Bronchial epithelial cell (primary cell): ENCODE results near the gene LAMC1. TPM values are rescaled to one million over a fixed set of nuclear protein-coding genes. Genes with fewer than 3 reads are reported as not detected.
A peak's percentile ranks its signal among the peaks of the same experiment; 100 is the strongest.
"Not testable (repeated sequence)": the region's sequence is repeated elsewhere in the genome, so short reads cannot be mapped to it uniquely, and the experiment has no call there.

ENCODE experiments used
- DNase-seq: peaks from one replicate; pipeline ENCODE4 v3.0.0-alpha.2; 2010; ENCODE audit warnings: low read depth
- FAIRE-seq: peaks from 2 replicates; lab custom pipeline; 2011; peaks lifted over from hg19 to GRCh38; lab: Jason Lieb, UNC
- H3K27me3 ChIP-seq: 2 replicates; pipeline ENCODE4 v1.5.1; 2011; ENCODE audit warnings: low read length; ENCODE audit not compliant: control insufficient read depth, insufficient read depth
- H3K36me3 ChIP-seq: 2 replicates; pipeline ENCODE4 v1.5.1; 2011; ENCODE audit warnings: low read length; ENCODE audit not compliant: control insufficient read depth, insufficient read depth
- H3K4me3 ChIP-seq: 2 replicates; pipeline ENCODE4 v1.5.1; 2011; ENCODE audit warnings: mild to moderate bottlenecking, low read depth, low read length, control low read depth
- total RNA-seq: library from RNA; depleted of rRNA; stranded (reverse); fragments of >200 nt; gene quantifications from 2 replicates; pipeline ENCODE4 v1.2.1, GENCODE V29; 2014
- TF ChIP-seq, protein P1 (sequence below): IDR thresholded peaks from 2 replicates; pipeline ENCODE4 v1.5.1; 2011; ENCODE audit warnings: mild to moderate bottlenecking, moderate library complexity, low read length, control low read depth, inconsistent platforms; ENCODE audit not compliant: insufficient read depth, severe bottlenecking

The LAMC1 gene
- total RNA-seq, 1 donor from 2014 or later = 219 TPM

DNA sequence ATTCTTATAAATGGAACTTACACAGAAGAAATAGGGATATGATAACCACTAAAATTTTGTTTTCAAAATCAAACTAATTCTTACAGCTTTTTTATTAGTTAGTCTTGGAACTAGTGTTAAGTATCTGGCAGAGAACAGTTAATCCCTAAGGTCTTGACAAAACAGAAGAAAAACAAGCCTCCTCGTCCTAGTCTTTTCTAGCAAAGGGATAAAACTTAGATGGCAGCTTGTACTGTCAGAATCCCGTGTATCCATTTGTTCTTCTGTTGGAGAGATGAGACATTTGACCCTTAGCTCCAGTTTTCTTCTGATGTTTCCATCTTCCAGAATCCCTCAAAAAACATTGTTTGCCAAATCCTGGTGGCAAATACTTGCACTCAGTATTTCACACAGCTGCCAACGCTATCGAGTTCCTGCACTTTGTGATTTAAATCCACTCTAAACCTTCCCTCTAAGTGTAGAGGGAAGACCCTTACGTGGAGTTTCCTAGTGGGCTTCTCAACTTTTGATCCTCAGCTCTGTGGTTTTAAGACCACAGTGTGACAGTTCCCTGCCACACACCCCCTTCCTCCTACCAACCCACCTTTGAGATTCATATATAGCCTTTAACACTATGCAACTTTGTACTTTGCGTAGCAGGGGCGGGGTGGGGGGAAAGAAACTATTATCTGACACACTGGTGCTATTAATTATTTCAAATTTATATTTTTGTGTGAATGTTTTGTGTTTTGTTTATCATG is 120.5 kb downstream of the LAMC1 start:
- Histone ChIP-seq H3K4me3 (no peak overlapping the region), H3K27me3 (no peaks in the 10 kb centered on the region), H3K36me3 (peaks cover 4% of the 10 kb centered on the region)
- DNase-seq = no peak
- TF ChIP-seq, protein P1, sequence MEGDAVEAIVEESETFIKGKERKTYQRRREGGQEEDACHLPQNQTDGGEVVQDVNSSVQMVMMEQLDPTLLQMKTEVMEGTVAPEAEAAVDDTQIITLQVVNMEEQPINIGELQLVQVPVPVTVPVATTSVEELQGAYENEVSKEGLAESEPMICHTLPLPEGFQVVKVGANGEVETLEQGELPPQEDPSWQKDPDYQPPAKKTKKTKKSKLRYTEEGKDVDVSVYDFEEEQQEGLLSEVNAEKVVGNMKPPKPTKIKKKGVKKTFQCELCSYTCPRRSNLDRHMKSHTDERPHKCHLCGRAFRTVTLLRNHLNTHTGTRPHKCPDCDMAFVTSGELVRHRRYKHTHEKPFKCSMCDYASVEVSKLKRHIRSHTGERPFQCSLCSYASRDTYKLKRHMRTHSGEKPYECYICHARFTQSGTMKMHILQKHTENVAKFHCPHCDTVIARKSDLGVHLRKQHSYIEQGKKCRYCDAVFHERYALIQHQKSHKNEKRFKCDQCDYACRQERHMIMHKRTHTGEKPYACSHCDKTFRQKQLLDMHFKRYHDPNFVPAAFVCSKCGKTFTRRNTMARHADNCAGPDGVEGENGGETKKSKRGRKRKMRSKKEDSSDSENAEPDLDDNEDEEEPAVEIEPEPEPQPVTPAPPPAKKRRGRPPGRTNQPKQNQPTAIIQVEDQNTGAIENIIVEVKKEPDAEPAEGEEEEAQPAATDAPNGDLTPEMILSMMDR = no peak
- FAIRE-seq = no peak

DNA sequence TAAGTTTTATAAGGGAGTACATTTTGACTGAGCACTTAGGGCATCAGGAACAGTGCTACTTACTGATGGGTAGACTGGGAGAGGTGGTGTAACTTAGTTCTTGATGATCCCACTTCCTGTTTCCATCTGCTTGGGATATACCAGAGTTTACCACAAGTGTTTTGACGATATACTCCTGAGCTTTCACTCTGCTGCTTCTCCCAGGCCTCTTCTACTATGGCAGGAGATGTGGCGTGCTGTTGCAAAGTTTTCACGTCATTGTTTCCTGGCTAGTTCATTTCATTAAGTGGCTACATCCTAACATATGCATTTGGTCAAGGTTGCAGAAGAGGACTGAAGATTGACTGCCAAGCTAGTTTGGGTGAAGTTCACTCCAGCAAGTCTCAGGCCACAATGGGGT is 121.5 kb downstream of the LAMC1 start:
- peaks cover 4% of the 10 kb centered on the region for H3K36me3 ChIP-seq
- no peaks in the 10 kb centered on the region for H3K27me3 ChIP-seq
- no peak for DNase-seq
- no peak overlapping the region for H3K4me3 ChIP-seq
- TF ChIP-seq, protein P1 = no peak
- no peak for FAIRE-seq

DNA sequence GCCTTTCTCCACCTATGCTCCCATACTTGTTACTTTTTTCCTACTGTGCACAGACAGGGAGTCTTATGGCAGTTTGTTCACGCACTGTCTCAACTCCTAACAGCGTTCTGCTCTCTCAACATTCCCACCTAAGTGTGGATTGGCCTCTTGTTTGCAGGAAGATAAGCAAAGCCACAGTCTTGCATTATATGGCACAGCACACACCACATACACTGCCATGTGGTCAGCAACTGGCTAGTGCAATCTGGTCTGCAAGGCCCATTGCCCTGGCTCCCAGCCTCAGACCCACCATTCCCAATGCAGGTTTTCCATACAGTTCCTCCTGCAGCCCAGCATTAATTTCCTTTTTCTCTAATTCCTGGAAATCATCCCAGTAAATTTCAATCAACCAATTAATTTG is 124.5 kb downstream of the LAMC1 start:
- FAIRE-seq = no peak
- Histone ChIP-seq H3K27me3 (no peaks in the 10 kb centered on the region), H3K4me3 (no peak overlapping the region), H3K36me3 (peaks cover 2% of the 10 kb centered on the region)
- TF ChIP-seq, protein P1 = no peak
- no peak for DNase-seq

DNA sequence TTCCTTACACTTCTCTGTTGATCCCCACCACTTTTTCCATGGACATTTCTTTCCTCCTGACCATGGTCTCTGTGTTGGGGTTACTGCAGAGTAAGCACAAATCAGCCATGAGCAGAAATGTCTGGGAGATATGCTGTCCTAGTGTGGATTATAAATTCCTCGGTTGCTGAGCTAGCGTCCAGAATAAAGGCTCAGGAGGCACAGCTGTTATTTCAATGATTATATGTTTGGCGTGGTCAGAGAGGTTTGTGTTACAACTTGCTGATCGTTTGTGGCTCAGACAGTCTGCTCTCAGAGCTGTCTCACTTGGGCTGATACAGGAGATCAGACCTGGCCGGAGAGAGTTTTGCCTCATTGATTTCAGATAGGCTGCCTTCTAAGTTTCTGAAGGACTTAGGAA is 125.4 kb downstream of the LAMC1 start:
- Histone ChIP-seq H3K27me3 (no peaks in the 10 kb centered on the region), H3K36me3 (peaks cover 2% of the 10 kb centered on the region), H3K4me3 (no peak overlapping the region)
- no peak for FAIRE-seq
- TF ChIP-seq, protein P1 = no peak
- DNase-seq = peak; percentile 83

DNA sequence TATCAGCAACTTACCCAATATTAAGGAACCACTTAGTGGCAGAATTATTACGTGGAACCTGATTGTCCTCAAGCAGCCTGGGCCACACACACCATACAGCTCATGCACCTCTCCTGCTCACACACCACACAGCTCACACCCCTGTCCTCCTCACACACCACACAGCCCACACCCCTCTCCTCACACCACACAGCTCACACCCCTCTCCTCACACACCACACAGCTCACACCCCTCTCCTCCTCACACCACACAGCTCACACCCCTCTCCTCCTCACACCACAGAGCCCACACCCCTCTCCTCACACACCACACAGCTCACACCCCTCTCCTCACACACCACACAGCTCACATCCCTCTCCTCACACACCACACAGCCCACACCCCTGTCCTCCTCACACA is 126.1 kb downstream of the LAMC1 start:
- no peak for DNase-seq
- Histone ChIP-seq H3K36me3 (peaks cover 2% of the 10 kb centered on the region), H3K4me3 (no peak overlapping the region), H3K27me3 (no peaks in the 10 kb centered on the region)
- TF ChIP-seq, protein P1 = no peak
- no peak for FAIRE-seq

DNA sequence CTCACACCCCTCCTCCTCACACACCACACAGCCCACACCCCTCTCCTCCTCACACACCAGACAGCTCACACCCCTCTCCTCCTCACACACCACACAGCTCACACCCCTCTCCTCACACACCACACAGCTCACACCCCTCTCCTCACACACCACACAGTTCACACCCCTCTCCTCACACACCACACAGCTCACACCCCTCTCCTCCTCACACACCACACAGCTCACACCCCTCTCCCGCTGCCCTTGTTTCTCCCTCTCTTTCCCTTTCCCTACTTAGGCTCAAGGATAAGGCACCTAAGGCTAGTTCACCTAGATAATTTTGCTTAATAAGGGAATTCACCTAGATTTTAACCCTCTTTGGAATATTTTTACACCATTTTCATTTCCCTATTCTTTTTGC is 126.8 kb downstream of the LAMC1 start:
- not testable (repeated sequence) for DNase-seq, H3K36me3 ChIP-seq, H3K27me3 ChIP-seq, H3K4me3 ChIP-seq, FAIRE-seq
